Fibroblast of villous mesenchyme (primary cell): Measurements from ENCODE around the gene CORO1C. TPM values are rescaled to one million over a fixed set of nuclear protein-coding genes. Genes with fewer than 3 reads are reported as not detected.
A peak's percentile ranks its signal among the peaks of the same experiment; 100 is the strongest.

Source experiments
- DNase-seq: peaks from one replicate; pipeline ENCODE4 v3.0.0-alpha.2; 2010; ENCODE audit warnings: low read depth
- H3K4me3 ChIP-seq: 2 replicates; pipeline ENCODE4 v1.5.1; 2011; ENCODE audit warnings: low read depth, mild to moderate bottlenecking, low read length
- total RNA-seq: library from RNA; depleted of rRNA; stranded (reverse); fragments of >200 nt; gene quantifications from 2 replicates; pipeline ENCODE4 v1.2.3, GENCODE V29; 2012
- TF ChIP-seq, protein P1 (sequence below): IDR thresholded peaks from 2 replicates; pipeline ENCODE4 v1.5.1; 2012; ENCODE audit warnings: low read depth, mild to moderate bottlenecking, low read length; ENCODE audit not compliant: insufficient read depth

Gene CORO1C
- total RNA-seq, 1 donor, result 433 TPM

GRCh38 chr12:108704527-108704926, 26.8 kb downstream of the CORO1C start:
- H3K4me3 ChIP-seq, result no peak overlapping the region
- DNase-seq, result no peak
- TF ChIP-seq, protein P1, sequence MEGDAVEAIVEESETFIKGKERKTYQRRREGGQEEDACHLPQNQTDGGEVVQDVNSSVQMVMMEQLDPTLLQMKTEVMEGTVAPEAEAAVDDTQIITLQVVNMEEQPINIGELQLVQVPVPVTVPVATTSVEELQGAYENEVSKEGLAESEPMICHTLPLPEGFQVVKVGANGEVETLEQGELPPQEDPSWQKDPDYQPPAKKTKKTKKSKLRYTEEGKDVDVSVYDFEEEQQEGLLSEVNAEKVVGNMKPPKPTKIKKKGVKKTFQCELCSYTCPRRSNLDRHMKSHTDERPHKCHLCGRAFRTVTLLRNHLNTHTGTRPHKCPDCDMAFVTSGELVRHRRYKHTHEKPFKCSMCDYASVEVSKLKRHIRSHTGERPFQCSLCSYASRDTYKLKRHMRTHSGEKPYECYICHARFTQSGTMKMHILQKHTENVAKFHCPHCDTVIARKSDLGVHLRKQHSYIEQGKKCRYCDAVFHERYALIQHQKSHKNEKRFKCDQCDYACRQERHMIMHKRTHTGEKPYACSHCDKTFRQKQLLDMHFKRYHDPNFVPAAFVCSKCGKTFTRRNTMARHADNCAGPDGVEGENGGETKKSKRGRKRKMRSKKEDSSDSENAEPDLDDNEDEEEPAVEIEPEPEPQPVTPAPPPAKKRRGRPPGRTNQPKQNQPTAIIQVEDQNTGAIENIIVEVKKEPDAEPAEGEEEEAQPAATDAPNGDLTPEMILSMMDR, result no peak

- DNase-seq, result no peak
- H3K4me3 ChIP-seq, result no peak overlapping the region
These were observed 28.6 kb downstream of the CORO1C start for GRCh38 chr12:108702595-108703320.

DNA sequence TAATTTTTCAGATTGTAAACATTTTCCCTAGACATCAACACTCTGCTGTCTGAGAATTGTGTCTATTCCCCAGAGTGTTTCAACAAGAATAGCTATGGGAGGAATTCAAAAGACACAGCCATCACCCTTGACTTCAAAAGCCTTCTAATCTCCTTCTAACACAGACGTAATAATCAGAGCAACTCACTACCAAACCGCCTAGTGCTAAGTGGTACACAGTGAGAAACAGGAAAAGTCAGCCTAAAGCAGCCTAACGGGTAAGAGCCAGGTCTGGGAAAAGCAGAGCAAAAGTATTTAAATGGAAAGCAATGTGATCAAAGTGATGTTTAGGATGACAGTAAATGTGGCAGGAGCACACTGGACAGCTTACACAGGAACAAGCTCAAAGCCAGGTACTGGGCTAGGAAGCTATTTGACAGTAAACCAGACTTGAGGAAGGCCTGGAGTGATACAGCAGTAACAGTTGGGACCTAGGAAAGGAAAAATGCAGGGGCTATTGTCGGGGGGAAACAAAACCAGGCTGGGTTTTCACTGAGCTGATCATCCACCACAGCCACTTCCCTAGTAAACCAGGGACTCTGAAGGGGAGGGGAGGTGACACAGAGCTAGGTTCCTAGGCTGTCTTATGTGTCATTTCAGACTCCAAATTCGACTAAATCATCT, 29.4 kb downstream of the CORO1C start:
- no peak overlapping the region for H3K4me3 ChIP-seq
- TF ChIP-seq, protein P1, result no peak
- peak; percentile 83 for DNase-seq

More at GRCh38 chr12:108702595-108703320, 28.6 kb downstream of the CORO1C start:
- TF ChIP-seq, protein P1, result no peak

DNA sequence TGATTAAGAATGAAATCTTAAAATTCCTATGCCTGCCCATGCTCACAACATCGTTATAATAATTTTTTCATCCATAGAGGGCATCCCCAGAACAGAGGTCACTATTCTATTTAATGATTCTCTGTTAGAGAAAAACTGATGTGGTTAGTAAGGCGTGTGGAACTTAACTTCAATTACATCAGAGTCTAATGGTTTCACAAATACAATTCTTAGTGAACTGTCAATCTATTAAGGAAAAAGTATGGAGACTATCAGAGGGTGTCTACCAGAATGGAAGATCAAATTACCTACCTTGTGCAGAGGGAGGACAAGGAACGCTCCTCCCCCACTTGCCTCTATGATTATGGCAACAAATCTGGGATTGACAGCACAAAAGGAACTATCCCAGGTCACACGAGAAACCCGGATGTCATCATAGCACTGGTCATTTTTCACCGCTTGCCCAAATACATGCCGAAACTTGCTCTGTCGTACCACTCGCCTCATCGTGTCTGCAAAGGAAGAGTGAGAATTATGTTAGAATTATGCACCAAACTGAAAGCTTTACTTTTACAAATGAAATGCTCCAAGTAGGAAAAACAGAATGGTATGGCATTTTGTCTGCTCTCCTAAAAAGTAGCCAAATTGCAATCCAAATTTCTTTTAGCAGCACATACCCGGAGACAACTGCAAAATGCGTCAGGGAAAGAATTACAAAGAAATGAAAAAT, 30.3 kb downstream of the CORO1C start:
- no peak overlapping the region for H3K4me3 ChIP-seq
- TF ChIP-seq, protein P1, result no peak
- no peak for DNase-seq

DNA sequence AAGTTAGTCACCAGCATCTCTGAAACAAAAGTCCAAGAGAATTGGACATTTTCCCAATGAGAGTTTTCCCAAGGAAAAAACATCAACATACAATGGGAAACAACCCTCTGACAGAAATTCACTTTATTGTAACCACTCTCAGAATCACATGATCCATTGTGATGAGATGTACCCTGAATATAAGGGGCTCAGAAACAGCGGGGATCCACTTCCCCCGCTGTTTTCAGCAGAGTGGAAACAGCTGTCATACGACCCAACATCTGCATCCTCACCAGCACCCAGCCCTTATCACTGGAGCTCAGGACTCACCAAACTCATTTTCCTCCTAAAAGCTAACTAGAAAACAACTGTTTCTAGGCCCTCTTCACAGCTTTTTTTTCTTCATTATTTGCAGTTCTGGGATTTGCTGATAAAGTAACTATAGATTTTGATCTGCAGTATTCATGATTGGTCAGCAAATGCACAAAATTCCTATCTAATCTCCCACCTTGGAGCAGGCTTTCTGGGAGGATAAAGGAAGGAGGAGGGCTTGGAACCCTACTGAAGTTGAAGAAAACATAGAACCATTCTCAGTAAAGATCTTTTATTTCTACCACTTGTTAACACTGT, 31.3 kb downstream of the CORO1C start:
- peak; percentile 61 for DNase-seq
- TF ChIP-seq, protein P1, result no peak
- H3K4me3 ChIP-seq, result no peak overlapping the region

GRCh38 chr12:108697905-108698304, 33.4 kb downstream of the CORO1C start:
- no peak overlapping the region for H3K4me3 ChIP-seq
- DNase-seq, result no peak
- TF ChIP-seq, protein P1, result no peak
